Thyroid gland (tissue), 4 donors: ENCODE data around the gene RGS14. TPM values are rescaled to one million over a fixed set of nuclear protein-coding genes. Genes with fewer than 3 reads are reported as not detected.
"Not testable (repeated sequence)": the region's sequence is repeated elsewhere in the genome, so short reads cannot be mapped to it uniquely, and the experiment has no call there.

Source experiments
- DNase-seq, 2 donors: peaks; one replicate each; pipeline ENCODE4 v3.0.0-alpha.2; 2019
- H3K27ac ChIP-seq, 3 donors: fragments of 200-600 bp; sonication (generic); 1 replicate in 2 of 3; 2 replicates in 1 of 3; pipeline ENCODE4 v1.5.1; 2016 to 2019; ENCODE audit warnings: mild to moderate bottlenecking in 1 of 3, moderate library complexity in 1 of 3
- H3K27me3 ChIP-seq: fragments of 200-600 bp; sonication (generic); one replicate; pipeline ENCODE4 v1.5.1; 2019
- H3K36me3 ChIP-seq, 2 donors: fragments of 200-600 bp; sonication (generic); one replicate each; pipeline ENCODE4 v1.5.1; 2016 to 2019
- H3K4me1 ChIP-seq, 2 donors: fragments of 200-600 bp; sonication (generic); one replicate each; pipeline ENCODE4 v1.5.1; 2017 to 2019
- H3K4me3 ChIP-seq, 3 donors: fragments of 200-600 bp; sonication (generic); replicated peaks in 1 of 3; 1 replicate in 2 of 3; 2 replicates in 1 of 3; pipeline ENCODE4 v1.5.1; 2016; ENCODE audit warnings: mild to moderate bottlenecking in 1 of 3
- H3K9me3 ChIP-seq: fragments of 200-600 bp; sonication (generic); one replicate; pipeline ENCODE4 v1.5.1; 2017
- CTCF ChIP-seq, 6 experiments: fragments of 200-600 bp in 3 of 6; fragments of 450-650 bp in 3 of 6; sonication (generic) in 3 of 6; IDR thresholded peaks; one replicate each; pipeline ENCODE4 v1.5.1; 2016 to 2019; ENCODE audit warnings: antibody characterized with exemption in 6 of 6, mild to moderate bottlenecking in 2 of 6, inconsistent platforms in 1 of 6, moderate library complexity in 1 of 6
- POLR2A ChIP-seq, 2 donors: fragments of 450-650 bp; IDR thresholded peaks; one replicate each; pipeline ENCODE4 v1.6.1; 2017; ENCODE audit warnings: antibody characterized with exemption in 2 of 2, mild to moderate bottlenecking in 2 of 2, moderate library complexity in 1 of 2
- WGBS, 2 donors: methylation state at CpG; one replicate each; pipeline ENCODE4 v1.1.5; 2017; 5-methylcytosine and 5-hydroxymethylcytosine counted together
- intact Hi-C: fragments of 100-400 bp; cut with DNase I; formaldehyde crosslinking; loops from one replicate; pipeline ENCODE4 v1.15.1; 2023
- total RNA-seq, 4 donors: library from RNA; depleted of rRNA; stranded (reverse); fragments of >200 nt; gene quantifications; one replicate each; pipeline ENCODE4 v1.2.3, GENCODE V29; 2016

Gene RGS14
- total RNA-seq, 4 donors from 2014 or later = 22.9 to 42.7 (median 26.7) TPM

GRCh38 chr5:177359451-177359851 lies 1.7 kb downstream of the RGS14 start:
- DNase-seq = no peak
- Histone ChIP-seq H3K27ac (no peak overlapping the region), H3K36me3 (no peaks in the 10 kb centered on the region), H3K27me3 (no peaks in the 10 kb centered on the region), H3K4me1 (peaks cover 12 to 23% of the 10 kb centered on the region in 2 donors), H3K4me3 (no peak overlapping the region), H3K9me3 (no peaks in the 10 kb centered on the region)
- intact Hi-C loops = no loop called here
- TF ChIP-seq POLR2A (IDR thresholded peaks at IDR 0.05) = no peak
- TF ChIP-seq CTCF (IDR thresholded peaks at IDR 0.05) = no peak
- whole genome bisulfite sequencing, 2 donors = 83 to 88% methylated on average over 4 to 6 of the region's 6 CpGs

GRCh38 chr5:177359860-177360259 lies 2.1 kb downstream of the RGS14 start:
- no peak for TF ChIP-seq POLR2A (IDR thresholded peaks at IDR 0.05)
- TF ChIP-seq CTCF (IDR thresholded peaks at IDR 0.05) = no peak
- Histone ChIP-seq H3K27me3 (no peaks in the 10 kb centered on the region), H3K36me3 (no peaks in the 10 kb centered on the region), H3K27ac (no peak overlapping the region), H3K9me3 (no peaks in the 10 kb centered on the region), H3K4me1 (peaks cover 12 to 23% of the 10 kb centered on the region in 2 donors), H3K4me3 (no peak overlapping the region)
- intact Hi-C loops = no loop called here
- no peak for DNase-seq
- WGBS, 2 donors = 76 to 90% methylated on average over 3 of the region's 3 CpGs

- H3K27me3 ChIP-seq, H3K4me3 ChIP-seq, H3K9me3 ChIP-seq, H3K27ac ChIP-seq, DNase-seq, intact Hi-C loops, H3K36me3 ChIP-seq: not testable (repeated sequence)
- peaks cover 12 to 27% of the 10 kb centered on the region in 2 donors for H3K4me1 ChIP-seq
- 90 to 95% methylated on average over 7 of the region's 7 CpGs for WGBS, 2 donors
These were observed 3.0 kb downstream of the RGS14 start for GRCh38 chr5:177360740-177361139.

GRCh38 chr5:177361418-177362291 lies 3.9 kb downstream of the RGS14 start:
- Histone ChIP-seq H3K4me1 (peaks cover 20 to 35% of the 10 kb centered on the region in 2 donors), H3K27ac (peak overlapping the region; percentile 81 to 91 (median 90)), H3K36me3 (no peaks in the 10 kb centered on the region), H3K27me3 (no peaks in the 10 kb centered on the region), H3K9me3 (no peaks in the 10 kb centered on the region), H3K4me3 (no peak overlapping the region)
- DNase-seq = no peak
- intact Hi-C loops = no loop called here
- 79 to 80% methylated on average over 6 of the region's 6 CpGs for WGBS, 2 donors
- TF ChIP-seq CTCF (IDR thresholded peaks at IDR 0.05) (no peak), POLR2A (IDR thresholded peaks at IDR 0.05) (no peak)

- WGBS, 2 donors = 23 to 36% methylated on average over 8 of the region's 8 CpGs
- Histone ChIP-seq H3K27me3 (no peaks in the 10 kb centered on the region), H3K4me3 (no peak overlapping the region), H3K9me3 (no peaks in the 10 kb centered on the region), H3K36me3 (no peaks in the 10 kb centered on the region), H3K27ac (peak overlapping the region; percentile 81 to 91 (median 90)), H3K4me1 (peaks cover 21 to 36% of the 10 kb centered on the region in 2 donors)
- DNase-seq = no peak
- intact Hi-C loops = no loop called here
- no peak for TF ChIP-seq CTCF (IDR thresholded peaks at IDR 0.05)
- TF ChIP-seq POLR2A (IDR thresholded peaks at IDR 0.05) = no peak
These were observed 4.5 kb downstream of the RGS14 start for GRCh38 chr5:177362292-177362609.
